Measurements from ENCODE around the gene KIF4B. TPM values are rescaled to one million over a fixed set of nuclear protein-coding genes. Genes with fewer than 3 reads are reported as not detected.
"Not testable (repeated sequence)": the region's sequence is repeated elsewhere in the genome, so short reads cannot be mapped to it uniquely, and the experiment has no call there.

Gene KIF4B
- polyA plus RNA-seq, 3 donors = not detected

DNA sequence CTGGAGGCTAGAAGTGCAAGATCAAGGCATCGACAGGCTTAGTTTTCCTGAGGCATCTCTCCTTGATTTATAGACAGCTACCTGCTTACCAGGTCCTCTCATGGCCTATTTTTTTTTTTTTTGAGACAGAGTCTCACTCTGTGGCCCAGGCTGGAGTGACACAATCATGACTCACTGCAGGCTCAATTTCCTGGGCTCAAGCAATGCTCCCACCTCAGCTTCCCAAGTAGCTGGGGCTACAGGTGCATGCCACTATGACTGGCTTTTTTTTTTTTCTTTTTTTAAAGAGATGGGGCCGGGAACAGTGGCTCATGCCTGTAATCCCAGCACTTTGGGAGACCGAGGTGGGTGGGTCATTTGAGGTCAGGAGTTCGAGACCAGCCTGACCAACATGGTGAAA lies 10.8 kb upstream of the KIF4B start:
- H3K27ac ChIP-seq (ENCODE audit: low read depth, low read length) = not testable (repeated sequence)
- 83 to 90% (median 83%) methylated on average over 4 of the region's 4 CpGs for WGBS, 3 donors

DNA sequence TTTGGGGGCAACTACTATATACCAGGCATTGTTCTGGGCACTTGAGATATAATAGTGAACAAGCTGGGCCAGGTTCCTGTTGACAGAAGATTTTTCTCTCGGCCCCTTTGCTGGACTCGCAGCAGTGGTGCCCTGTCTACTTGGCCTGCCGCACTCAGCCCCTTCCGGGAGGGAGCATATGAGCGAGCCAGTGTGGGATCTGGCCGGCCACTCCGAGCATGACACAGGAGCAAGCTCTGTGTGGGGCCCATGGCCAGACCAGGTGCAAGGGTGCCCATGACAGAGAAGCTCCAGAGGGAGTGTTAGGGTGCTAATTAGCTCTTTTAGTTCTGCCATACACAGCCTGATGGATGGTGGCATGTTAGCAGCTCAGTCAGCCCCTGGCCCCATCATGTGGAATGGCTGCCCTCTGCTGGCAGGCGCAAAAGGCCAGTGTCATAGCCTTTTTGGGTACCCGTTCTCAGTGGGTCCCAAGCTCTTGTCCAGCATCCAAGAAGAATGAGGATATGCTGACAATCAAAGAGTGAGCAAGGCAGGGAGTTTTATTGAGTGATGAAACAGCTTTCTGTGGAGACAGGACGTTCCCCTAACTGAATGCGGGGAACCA lies 9.3 kb upstream of the KIF4B start:
- 78 to 91% (median 83%) methylated on average over 11 of the region's 11 CpGs for WGBS, 3 donors
- H3K27ac ChIP-seq (ENCODE audit: low read depth, low read length) = no peak overlapping the region

- 67 to 84% (median 82%) methylated on average over 1 of the region's 1 CpG for WGBS, 3 donors
- not testable (repeated sequence) for H3K27ac ChIP-seq (ENCODE audit: low read depth, low read length)
Observed at GRCh38 chr5:155006265-155006664, 7.3 kb upstream of the KIF4B start.

GRCh38 chr5:155008669-155009068 lies 4.9 kb upstream of the KIF4B start:
- WGBS, 3 donors = 83 to 87% (median 87%) methylated on average over 3 of the region's 3 CpGs
- H3K27ac ChIP-seq (ENCODE audit: low read depth, low read length) = no peak overlapping the region

GRCh38 chr5:155010881-155011280 lies 2.7 kb upstream of the KIF4B start:
- H3K27ac ChIP-seq (ENCODE audit: low read depth, low read length) = no peak overlapping the region
- WGBS, 3 donors = 80 to 94% (median 92%) methylated on average over 3 of the region's 3 CpGs

DNA sequence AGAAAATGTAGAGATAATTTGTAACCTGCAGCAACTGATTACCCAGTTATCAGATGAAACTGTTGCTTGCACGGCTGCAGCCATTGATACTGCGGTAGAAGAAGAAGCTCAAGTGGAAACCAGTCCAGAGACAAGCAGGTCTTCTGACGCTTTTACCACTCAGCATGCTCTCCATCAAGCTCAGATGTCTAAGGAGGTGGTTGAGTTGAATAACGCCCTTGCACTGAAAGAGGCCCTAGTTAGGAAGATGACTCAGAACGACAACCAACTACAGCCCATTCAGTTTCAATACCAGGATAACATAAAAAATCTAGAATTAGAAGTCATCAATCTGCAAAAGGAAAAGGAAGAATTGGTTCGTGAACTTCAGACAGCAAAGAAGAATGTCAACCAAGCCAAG lies 1.7 kb downstream of the KIF4B start:
- H3K27ac ChIP-seq (ENCODE audit: low read depth, low read length) = no peak overlapping the region
- WGBS, 3 donors = 70 to 73% (median 71%) methylated on average over 6 of the region's 6 CpGs

DNA sequence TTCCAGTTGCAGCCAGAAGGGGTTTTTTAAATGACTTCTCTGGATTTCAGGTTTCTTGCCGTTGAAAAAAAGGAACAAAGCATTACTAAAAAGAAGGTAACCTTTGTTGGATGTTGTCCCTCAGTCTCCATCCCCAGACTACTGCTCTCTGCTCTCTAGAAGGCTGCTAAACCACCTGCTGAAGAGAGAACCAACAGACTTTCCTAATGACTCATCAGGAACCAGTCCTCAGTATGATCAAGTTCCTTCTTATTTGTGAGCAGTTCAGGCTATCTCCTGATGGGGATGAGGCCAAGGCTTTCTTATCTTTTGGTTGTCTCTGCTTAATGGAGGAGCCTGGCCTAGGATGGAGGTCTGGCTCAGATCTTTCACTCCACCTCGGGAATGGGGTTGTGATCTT lies 4.1 kb downstream of the KIF4B start:
- no peak overlapping the region for H3K27ac ChIP-seq (ENCODE audit: low read depth, low read length)
- WGBS, 3 donors = 57 to 73% (median 65%) methylated on average over 2 of the region's 2 CpGs

DNA sequence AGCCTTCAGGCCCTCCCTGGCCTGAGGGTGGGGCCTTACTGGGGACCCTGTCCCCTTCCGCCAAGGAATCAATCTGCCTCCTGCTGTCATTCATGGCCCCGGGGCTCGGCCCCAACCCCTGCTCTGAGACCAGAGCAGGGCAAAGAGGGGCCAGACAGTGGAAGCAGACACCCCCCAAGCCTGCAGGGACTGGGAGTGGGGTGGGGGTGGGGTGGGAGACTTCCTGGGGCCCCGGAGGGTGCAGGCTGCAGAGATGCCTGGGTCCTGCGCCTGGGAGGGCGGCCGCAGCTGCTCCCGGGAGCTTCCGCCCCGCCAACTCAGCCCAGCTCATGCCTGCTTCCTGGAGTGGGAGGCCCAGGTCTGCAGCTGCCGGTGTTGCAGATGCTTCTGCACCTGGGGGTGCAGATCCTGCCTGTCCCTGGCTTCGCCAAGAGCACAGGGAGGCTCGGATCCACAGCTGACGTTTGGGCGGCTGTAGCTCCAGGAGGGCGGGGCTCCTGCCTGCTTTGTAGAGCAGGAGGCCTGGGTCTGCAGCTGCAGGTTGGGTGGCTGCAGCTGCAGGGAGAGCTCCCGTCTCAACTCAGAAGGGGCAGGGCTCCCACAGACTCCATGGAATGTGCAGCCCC lies 6.2 kb downstream of the KIF4B start:
- 79 to 86% (median 83%) methylated on average over 17 of the region's 17 CpGs for WGBS, 3 donors

GRCh38 chr5:155021842-155022241 lies 8.3 kb downstream of the KIF4B start:
- WGBS, 3 donors = 65 to 76% (median 71%) methylated on average over 5 of the region's 5 CpGs
- H3K27ac ChIP-seq (ENCODE audit: low read depth, low read length) = no peak overlapping the region

More for the DNA sequence above, 6.2 kb downstream of the KIF4B start:
- no peak overlapping the region for H3K27ac ChIP-seq (ENCODE audit: low read depth, low read length)

- 52 to 71% (median 53%) methylated on average over 3 of the region's 3 CpGs for WGBS, 3 donors
- no peak overlapping the region for H3K27ac ChIP-seq (ENCODE audit: low read depth, low read length)
Observed at GRCh38 chr5:155023320-155023719, 9.8 kb downstream of the KIF4B start.

- 81 to 95% (median 86%) methylated on average over 5 of the region's 5 CpGs for WGBS, 3 donors
- H3K27ac ChIP-seq (ENCODE audit: low read depth, low read length) = no peak overlapping the region
Observed at GRCh38 chr5:155024015-155024414, 10.5 kb downstream of the KIF4B start.

DNA sequence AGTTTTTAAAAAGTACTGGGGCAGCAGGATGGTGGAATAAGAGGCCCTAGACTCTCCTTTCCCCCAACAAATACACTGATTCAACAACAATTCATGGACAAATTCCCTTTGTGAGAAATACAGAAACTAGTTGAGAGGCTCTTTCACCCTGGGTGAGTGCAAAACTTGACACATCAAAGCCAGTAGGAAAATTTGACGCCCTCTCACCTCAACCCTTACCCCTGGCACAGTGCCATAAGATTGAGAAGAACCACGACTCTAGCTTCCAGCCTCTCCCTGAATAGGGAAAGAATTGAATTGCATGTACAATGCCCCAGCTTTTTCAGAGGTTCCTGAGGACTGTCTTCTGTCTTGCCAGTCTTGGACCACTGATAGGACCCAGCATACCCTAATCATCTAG lies 12.3 kb downstream of the KIF4B start:
- WGBS, 3 donors = 42 to 51% (median 49%) methylated on average over 2 of the region's 2 CpGs
- no peak overlapping the region for H3K27ac ChIP-seq (ENCODE audit: low read depth, low read length)

- H3K27ac ChIP-seq (ENCODE audit: low read depth, low read length) = no peak overlapping the region
- WGBS, 3 donors = 27 to 33% (median 28%) methylated on average over 1 of the region's 1 CpG
Observed at GRCh38 chr5:155027993-155028629, 14.6 kb downstream of the KIF4B start.

- WGBS, 3 donors = 70 to 90% (median 83%) methylated on average over 1 of the region's 1 CpG
- H3K27ac ChIP-seq (ENCODE audit: low read depth, low read length) = no peak overlapping the region
Observed at GRCh38 chr5:155029240-155029639, 15.7 kb downstream of the KIF4B start.

GRCh38 chr5:155034145-155034744 lies 20.7 kb downstream of the KIF4B start:
- WGBS, 3 donors = 80 to 95% (median 88%) methylated on average over 1 of the region's 1 CpG
- H3K27ac ChIP-seq (ENCODE audit: low read depth, low read length) = not testable (repeated sequence)

DNA sequence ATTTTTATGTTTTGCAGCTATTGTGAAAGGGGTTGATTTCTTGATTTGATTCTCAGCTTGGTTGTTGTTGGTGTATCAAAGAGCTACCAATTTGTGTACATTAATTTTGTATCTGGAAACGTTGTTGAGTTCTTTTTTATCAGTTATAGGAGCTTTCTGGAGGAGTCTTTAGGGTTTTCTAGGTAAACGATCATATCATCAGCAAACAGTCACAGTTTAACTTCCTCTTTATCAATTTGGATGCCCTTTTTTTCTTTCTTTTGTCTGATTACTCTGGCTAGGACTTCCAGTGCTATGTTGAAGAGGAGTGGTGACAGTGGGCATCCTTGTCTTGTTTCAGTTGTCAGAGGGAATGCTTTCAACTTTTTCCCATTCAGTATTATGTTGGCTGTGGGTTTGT lies 21.5 kb downstream of the KIF4B start:
- 19 to 28% (median 22%) methylated on average over 2 of the region's 2 CpGs for WGBS, 3 donors
- H3K27ac ChIP-seq (ENCODE audit: low read depth, low read length) = not testable (repeated sequence)

- no peak overlapping the region for H3K27ac ChIP-seq (ENCODE audit: low read depth, low read length)
- 79 to 85% (median 80%) methylated on average over 3 of the region's 3 CpGs for WGBS, 3 donors
Observed at GRCh38 chr5:155040984-155041653, 27.6 kb downstream of the KIF4B start.

DNA sequence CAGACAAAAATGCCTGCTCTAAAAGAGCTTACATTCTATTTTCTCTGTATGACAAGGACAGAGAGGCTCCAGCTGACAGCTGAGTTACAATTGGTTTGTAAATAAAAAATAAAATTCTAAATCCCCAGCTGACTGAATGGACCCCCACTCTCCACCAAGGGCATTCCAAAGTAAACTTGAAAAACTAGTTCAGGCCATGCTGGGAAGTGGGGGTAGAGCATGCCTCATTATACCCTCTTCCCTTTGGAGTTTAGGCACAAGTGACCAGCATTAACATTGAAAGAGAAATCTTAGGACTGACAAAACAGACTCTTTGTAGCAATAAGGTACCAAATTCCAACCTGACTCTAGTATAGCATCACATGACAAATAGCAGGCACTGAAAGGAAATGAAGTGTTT lies 31.0 kb downstream of the KIF4B start:
- no peak overlapping the region for H3K27ac ChIP-seq (ENCODE audit: low read depth, low read length)

DNA sequence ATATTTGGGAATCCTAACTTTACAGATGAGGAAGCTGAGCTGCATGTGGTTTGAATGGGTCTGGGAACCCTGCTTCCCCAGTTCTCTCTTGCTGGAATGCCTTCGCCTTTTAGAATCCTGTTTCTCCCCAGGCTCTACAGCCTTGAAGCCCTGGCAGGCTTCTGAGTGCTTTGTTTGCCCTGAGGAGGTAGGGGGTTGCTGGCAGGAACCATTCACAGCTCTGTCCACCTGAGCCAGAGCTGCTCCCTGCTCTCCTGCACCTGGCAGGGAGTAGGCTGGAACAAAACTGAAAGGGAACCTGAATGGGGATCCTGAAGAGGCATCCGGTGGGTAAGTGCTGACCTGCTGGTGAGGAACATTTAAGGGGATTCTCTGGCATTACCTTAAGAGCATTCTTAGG lies 33.0 kb downstream of the KIF4B start:
- WGBS, 3 donors = 31 to 86% (median 76%) methylated on average over 2 of the region's 2 CpGs
- no peak overlapping the region for H3K27ac ChIP-seq (ENCODE audit: low read depth, low read length)
